Measurements from ENCODE around the gene MYH10.

Gene MYH10

DNA sequence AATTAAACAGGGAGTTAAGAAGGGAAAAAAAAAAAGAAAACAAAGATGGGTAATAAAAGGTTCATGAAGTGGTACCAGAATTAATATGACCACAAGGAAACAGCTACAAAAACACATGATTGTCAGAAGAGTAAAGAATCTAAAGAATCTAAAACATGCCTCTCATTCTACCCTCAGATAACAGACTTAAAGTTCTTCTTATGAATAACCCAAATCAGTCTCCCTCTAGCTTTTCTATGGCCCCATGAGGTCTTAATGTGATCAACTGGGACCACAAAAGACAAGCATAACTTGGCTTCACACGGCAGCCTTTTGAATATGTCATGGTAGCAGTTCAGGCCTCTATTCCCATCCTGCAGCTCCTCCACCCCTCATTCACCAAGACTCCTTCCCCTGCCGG is 6.9 kb downstream of the MYH10 start:
- Histone ChIP-seq H3K27me3 (replicated peaks; ENCODE audit: control insufficient read depth, insufficient read depth, low read length) (no peaks in the 10 kb centered on the region), H3K4me3 (replicated peaks; ENCODE audit: low read depth, low read length) (no peak overlapping the region), H3K36me3 (ENCODE audit: control insufficient read depth, insufficient read depth, low read length) (no peaks in the 10 kb centered on the region)
- TF ChIP-seq, protein P1, sequence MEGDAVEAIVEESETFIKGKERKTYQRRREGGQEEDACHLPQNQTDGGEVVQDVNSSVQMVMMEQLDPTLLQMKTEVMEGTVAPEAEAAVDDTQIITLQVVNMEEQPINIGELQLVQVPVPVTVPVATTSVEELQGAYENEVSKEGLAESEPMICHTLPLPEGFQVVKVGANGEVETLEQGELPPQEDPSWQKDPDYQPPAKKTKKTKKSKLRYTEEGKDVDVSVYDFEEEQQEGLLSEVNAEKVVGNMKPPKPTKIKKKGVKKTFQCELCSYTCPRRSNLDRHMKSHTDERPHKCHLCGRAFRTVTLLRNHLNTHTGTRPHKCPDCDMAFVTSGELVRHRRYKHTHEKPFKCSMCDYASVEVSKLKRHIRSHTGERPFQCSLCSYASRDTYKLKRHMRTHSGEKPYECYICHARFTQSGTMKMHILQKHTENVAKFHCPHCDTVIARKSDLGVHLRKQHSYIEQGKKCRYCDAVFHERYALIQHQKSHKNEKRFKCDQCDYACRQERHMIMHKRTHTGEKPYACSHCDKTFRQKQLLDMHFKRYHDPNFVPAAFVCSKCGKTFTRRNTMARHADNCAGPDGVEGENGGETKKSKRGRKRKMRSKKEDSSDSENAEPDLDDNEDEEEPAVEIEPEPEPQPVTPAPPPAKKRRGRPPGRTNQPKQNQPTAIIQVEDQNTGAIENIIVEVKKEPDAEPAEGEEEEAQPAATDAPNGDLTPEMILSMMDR (IDR thresholded peaks at IDR 0.05; ENCODE audit: insufficient read depth, low read length, poor library complexity, severe bottlenecking), result no peak
- no peak for DNase-seq (ENCODE audit: extremely low read depth, insufficient read length)

DNA sequence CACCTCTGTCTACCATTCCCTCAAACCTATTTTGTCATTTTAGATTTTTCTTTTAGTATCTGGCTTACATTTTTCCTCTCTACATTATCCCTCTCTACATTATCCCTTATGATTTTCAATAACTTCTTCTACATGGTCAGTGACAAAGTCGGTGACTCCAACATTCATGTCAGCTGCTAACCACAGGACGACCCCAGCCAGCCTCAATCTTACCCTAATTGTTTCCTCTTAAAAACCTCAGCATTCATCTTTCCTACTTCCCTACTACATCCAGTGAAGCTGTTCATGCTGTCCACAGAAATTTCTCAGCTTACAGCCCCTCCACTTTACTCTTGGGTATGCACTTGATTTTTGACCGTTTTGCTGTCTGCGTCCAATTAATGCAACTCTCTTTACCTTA is 8.3 kb downstream of the MYH10 start:
- DNase-seq (ENCODE audit: extremely low read depth, insufficient read length), result no peak

GRCh38 chr17:8621585-8621984 is 8.9 kb downstream of the MYH10 start:
- Histone ChIP-seq H3K36me3 (ENCODE audit: control insufficient read depth, insufficient read depth, low read length) (no peaks in the 10 kb centered on the region), H3K4me3 (replicated peaks; ENCODE audit: low read depth, low read length) (no peak overlapping the region)

More for the DNA sequence above, 8.3 kb downstream of the MYH10 start:
- TF ChIP-seq, protein P1 (IDR thresholded peaks at IDR 0.05; ENCODE audit: insufficient read depth, low read length, poor library complexity, severe bottlenecking), result no peak
- Histone ChIP-seq H3K36me3 (ENCODE audit: control insufficient read depth, insufficient read depth, low read length) (no peaks in the 10 kb centered on the region), H3K4me3 (replicated peaks; ENCODE audit: low read depth, low read length) (no peak overlapping the region), H3K27me3 (replicated peaks; ENCODE audit: control insufficient read depth, insufficient read depth, low read length) (no peaks in the 10 kb centered on the region)

GRCh38 chr17:8619294-8619693 is 11.2 kb downstream of the MYH10 start:
- H3K4me3 ChIP-seq (replicated peaks; ENCODE audit: low read depth, low read length), result no peak overlapping the region
- H3K27me3 ChIP-seq (replicated peaks; ENCODE audit: control insufficient read depth, insufficient read depth, low read length), result no peaks in the 10 kb centered on the region
- TF ChIP-seq, protein P1 (IDR thresholded peaks at IDR 0.05; ENCODE audit: insufficient read depth, low read length, poor library complexity, severe bottlenecking), result no peak
- no peak for DNase-seq (ENCODE audit: extremely low read depth, insufficient read length)
- H3K36me3 ChIP-seq (ENCODE audit: control insufficient read depth, insufficient read depth, low read length), result no peaks in the 10 kb centered on the region

More at GRCh38 chr17:8621585-8621984, 8.9 kb downstream of the MYH10 start:
- DNase-seq (ENCODE audit: extremely low read depth, insufficient read length), result no peak
- TF ChIP-seq, protein P1 (IDR thresholded peaks at IDR 0.05; ENCODE audit: insufficient read depth, low read length, poor library complexity, severe bottlenecking), result no peak
- no peaks in the 10 kb centered on the region for H3K27me3 ChIP-seq (replicated peaks; ENCODE audit: control insufficient read depth, insufficient read depth, low read length)

GRCh38 chr17:8618825-8619224 is 11.7 kb downstream of the MYH10 start:
- H3K36me3 ChIP-seq (ENCODE audit: control insufficient read depth, insufficient read depth, low read length), result no peaks in the 10 kb centered on the region
- DNase-seq (ENCODE audit: extremely low read depth, insufficient read length), result no peak
- H3K4me3 ChIP-seq (replicated peaks; ENCODE audit: low read depth, low read length), result no peak overlapping the region
- TF ChIP-seq, protein P1 (IDR thresholded peaks at IDR 0.05; ENCODE audit: insufficient read depth, low read length, poor library complexity, severe bottlenecking), result no peak
- H3K27me3 ChIP-seq (replicated peaks; ENCODE audit: control insufficient read depth, insufficient read depth, low read length), result no peaks in the 10 kb centered on the region

GRCh38 chr17:8614988-8615387 is 15.5 kb downstream of the MYH10 start:
- Histone ChIP-seq H3K4me3 (replicated peaks; ENCODE audit: low read depth, low read length) (no peak overlapping the region), H3K36me3 (ENCODE audit: control insufficient read depth, insufficient read depth, low read length) (no peaks in the 10 kb centered on the region), H3K27me3 (replicated peaks; ENCODE audit: control insufficient read depth, insufficient read depth, low read length) (no peaks in the 10 kb centered on the region)
- DNase-seq (ENCODE audit: extremely low read depth, insufficient read length), result no peak
- TF ChIP-seq, protein P1 (IDR thresholded peaks at IDR 0.05; ENCODE audit: insufficient read depth, low read length, poor library complexity, severe bottlenecking), result no peak

All from GM06990 (cell line).